SJCRH30 (cell line): ENCODE results near the gene AXIN2. TPM values are rescaled to one million over a fixed set of nuclear protein-coding genes. Genes with fewer than 3 reads are reported as not detected.
A peak's percentile ranks its signal among the peaks of the same experiment; 100 is the strongest.
"Not testable (repeated sequence)": the region's sequence is repeated elsewhere in the genome, so short reads cannot be mapped to it uniquely, and the experiment has no call there.

Experiments used
- DNase-seq, 2 experiments: peaks; one replicate each; pipeline ENCODE4 v3.0.0-alpha.2; 2015 to 2020
- H3K27ac ChIP-seq: fragments of 250-450 bp; sonication (Bioruptor Pico); 2 replicates; pipeline ENCODE4 v1.5.1; 2020; ENCODE audit warnings: mild to moderate bottlenecking, moderate library complexity
- H3K27me3 ChIP-seq: fragments of 250-450 bp; sonication (Bioruptor Pico); 2 replicates; pipeline ENCODE4 v1.5.1; 2020; ENCODE audit warnings: mild to moderate bottlenecking, moderate library complexity
- H3K36me3 ChIP-seq: fragments of 250-450 bp; sonication (Bioruptor Pico); 2 replicates; pipeline ENCODE4 v1.5.1; 2020; ENCODE audit warnings: mild to moderate bottlenecking, moderate library complexity
- H3K4me1 ChIP-seq: fragments of 250-450 bp; sonication (Bioruptor Pico); 2 replicates; pipeline ENCODE4 v1.5.1; 2020; ENCODE audit warnings: mild to moderate bottlenecking, moderate library complexity
- H3K4me3 ChIP-seq: fragments of 250-450 bp; sonication (Bioruptor Pico); 2 replicates; pipeline ENCODE4 v1.5.1; 2020; ENCODE audit warnings: mild to moderate bottlenecking, moderate library complexity
- H3K9me3 ChIP-seq: fragments of 250-450 bp; sonication (Bioruptor Pico); replicated peaks from 2 replicates; pipeline ENCODE4 v1.5.1; 2020; ENCODE audit warnings: mild to moderate bottlenecking, moderate library complexity
- total RNA-seq: library from RNA; depleted of rRNA; stranded (reverse); fragments of >200 nt; shearing (Covaris generic); gene quantifications from 2 replicates; pipeline ENCODE4 v1.2.3, GENCODE V29; 2014

The AXIN2 gene
- total RNA-seq, 1 experiment from 2014 or later, result 8.5 TPM

- H3K36me3 ChIP-seq, result peaks cover 10% of the 10 kb centered on the region; the same call in 1 of the 2 replicates
- H3K9me3 ChIP-seq, result no peaks in the 10 kb centered on the region
- no peak for DNase-seq
- no peak overlapping the region for H3K4me3 ChIP-seq
- H3K27ac ChIP-seq, result peak overlapping the region; percentile 86
- peaks cover 31% of the 10 kb centered on the region for H3K4me1 ChIP-seq
- H3K27me3 ChIP-seq, result no peaks in the 10 kb centered on the region
Observed at GRCh38 chr17:65529761-65530522, 31.5 kb downstream of the AXIN2 start.

GRCh38 chr17:65529040-65529633 is 32.3 kb downstream of the AXIN2 start:
- no peaks in the 10 kb centered on the region for H3K9me3 ChIP-seq
- H3K36me3 ChIP-seq, result peaks cover 10% of the 10 kb centered on the region; the same call in 1 of the 2 replicates
- H3K27me3 ChIP-seq, result no peaks in the 10 kb centered on the region
- peaks cover 31% of the 10 kb centered on the region for H3K4me1 ChIP-seq
- no peak overlapping the region for H3K27ac ChIP-seq
- DNase-seq, result no peak
- H3K4me3 ChIP-seq, result no peak overlapping the region

GRCh38 chr17:65527857-65528591 is 33.4 kb downstream of the AXIN2 start:
- no peak overlapping the region for H3K27ac ChIP-seq
- H3K4me1 ChIP-seq, result peaks cover 31% of the 10 kb centered on the region
- no peak for DNase-seq
- no peaks in the 10 kb centered on the region for H3K9me3 ChIP-seq
- no peak overlapping the region for H3K4me3 ChIP-seq
- H3K36me3 ChIP-seq, result peaks cover 10% of the 10 kb centered on the region; the same call in 1 of the 2 replicates
- no peaks in the 10 kb centered on the region for H3K27me3 ChIP-seq

GRCh38 chr17:65527381-65527780 is 34.1 kb downstream of the AXIN2 start:
- Histone ChIP-seq H3K36me3 (0 out of 2 replicates have a peak, but pooled peaks cover 5% of the 10 kb centered on the region), H3K27ac (no peak overlapping the region), H3K27me3 (no peaks in the 10 kb centered on the region), H3K4me3 (no peak overlapping the region), H3K9me3 (no peaks in the 10 kb centered on the region), H3K4me1 (peaks cover 31% of the 10 kb centered on the region)
- no peak for DNase-seq

GRCh38 chr17:65526854-65527253 is 34.6 kb downstream of the AXIN2 start:
- not testable (repeated sequence) for H3K27ac ChIP-seq, H3K4me3 ChIP-seq, H3K27me3 ChIP-seq, H3K9me3 ChIP-seq, DNase-seq, H3K36me3 ChIP-seq
- H3K4me1 ChIP-seq, result peaks cover 26% of the 10 kb centered on the region

- DNase-seq, result no peak
- Histone ChIP-seq H3K27me3 (no peaks in the 10 kb centered on the region), H3K4me1 (no peaks in the 10 kb centered on the region; the same call in 1 of the 2 replicates), H3K27ac (no peak overlapping the region), H3K9me3 (no peaks in the 10 kb centered on the region), H3K36me3 (0 out of 2 replicates have a peak, but pooled peaks cover 3% of the 10 kb centered on the region), H3K4me3 (no peak overlapping the region)
Observed at GRCh38 chr17:65523853-65524664, 37.4 kb downstream of the AXIN2 start.

GRCh38 chr17:65523411-65523810 is 38.0 kb downstream of the AXIN2 start:
- Histone ChIP-seq H3K4me1 (no peaks in the 10 kb centered on the region; the same call in 1 of the 2 replicates), H3K9me3 (no peaks in the 10 kb centered on the region), H3K27me3 (no peaks in the 10 kb centered on the region), H3K36me3 (no peaks in the 10 kb centered on the region), H3K27ac (no peak overlapping the region), H3K4me3 (no peak overlapping the region)
- no peak for DNase-seq

- no peaks in the 10 kb centered on the region for H3K9me3 ChIP-seq
- no peak overlapping the region for H3K4me3 ChIP-seq
- no peak overlapping the region for H3K27ac ChIP-seq
- no peaks in the 10 kb centered on the region; the same call in 1 of the 2 replicates for H3K4me1 ChIP-seq
- H3K27me3 ChIP-seq, result no peaks in the 10 kb centered on the region
- no peak for DNase-seq
- H3K36me3 ChIP-seq, result no peaks in the 10 kb centered on the region
Observed at GRCh38 chr17:65522751-65523404, 38.6 kb downstream of the AXIN2 start.

GRCh38 chr17:65519462-65519861 is 42.0 kb downstream of the AXIN2 start:
- Histone ChIP-seq H3K9me3 (no peaks in the 10 kb centered on the region), H3K27ac (no peak overlapping the region), H3K4me3 (no peak overlapping the region), H3K27me3 (no peaks in the 10 kb centered on the region), H3K4me1 (no peaks in the 10 kb centered on the region; the same call in 1 of the 2 replicates), H3K36me3 (no peaks in the 10 kb centered on the region)
- peak; percentile 27 to 36 for DNase-seq

GRCh38 chr17:65518256-65518655 is 43.2 kb downstream of the AXIN2 start:
- DNase-seq, result no peak
- no peaks in the 10 kb centered on the region for H3K27me3 ChIP-seq
- no peak overlapping the region for H3K4me3 ChIP-seq
- no peak overlapping the region for H3K27ac ChIP-seq
- H3K4me1 ChIP-seq, result no peaks in the 10 kb centered on the region
- H3K9me3 ChIP-seq, result no peaks in the 10 kb centered on the region
- no peaks in the 10 kb centered on the region for H3K36me3 ChIP-seq

GRCh38 chr17:65515959-65516948 is 45.2 kb downstream of the AXIN2 start:
- no peak for DNase-seq
- H3K27ac ChIP-seq, result no peak overlapping the region
- H3K36me3 ChIP-seq, result no peaks in the 10 kb centered on the region
- peak overlapping the region; percentile 24; the same call in 1 of the 2 replicates for H3K4me3 ChIP-seq
- H3K4me1 ChIP-seq, result no peaks in the 10 kb centered on the region
- no peaks in the 10 kb centered on the region for H3K27me3 ChIP-seq
- H3K9me3 ChIP-seq, result no peaks in the 10 kb centered on the region

GRCh38 chr17:65515512-65515911 is 45.9 kb downstream of the AXIN2 start:
- H3K27me3 ChIP-seq, result no peaks in the 10 kb centered on the region
- no peak for DNase-seq
- H3K4me1 ChIP-seq, result no peaks in the 10 kb centered on the region
- peak overlapping the region; percentile 24; the same call in 1 of the 2 replicates for H3K4me3 ChIP-seq
- no peak overlapping the region for H3K27ac ChIP-seq
- no peaks in the 10 kb centered on the region for H3K9me3 ChIP-seq
- H3K36me3 ChIP-seq, result no peaks in the 10 kb centered on the region

- H3K36me3 ChIP-seq, result no peaks in the 10 kb centered on the region
- no peaks in the 10 kb centered on the region for H3K4me1 ChIP-seq
- no peak overlapping the region for H3K27ac ChIP-seq
- no peaks in the 10 kb centered on the region for H3K27me3 ChIP-seq
- no peak for DNase-seq
- no peak overlapping the region for H3K4me3 ChIP-seq
- H3K9me3 ChIP-seq, result no peaks in the 10 kb centered on the region
Observed at GRCh38 chr17:65514541-65514940, 46.9 kb downstream of the AXIN2 start.
